GM19324 (cell line): ENCODE data around the gene CIAO2B.
"Not testable (repeated sequence)": the region's sequence is repeated elsewhere in the genome, so short reads cannot be mapped to it uniquely, and the experiment has no call there.

Source experiments
- ATAC-seq: cut with Tn5 transposase; IDR thresholded peaks from one replicate; pipeline ENCODE4 v1.9.1; 2021; ENCODE audit warnings: mild to moderate bottlenecking, moderate library complexity; ENCODE audit not compliant: unreplicated experiment, low FRiP score

Gene CIAO2B

GRCh38 chr16:66956154-66956457, 21.9 kb upstream of the CIAO2B start:
- ATAC-seq = not testable (repeated sequence)

- ATAC-seq = not testable (repeated sequence)
Observed at GRCh38 chr16:66955363-66956153, 21.4 kb upstream of the CIAO2B start.

GRCh38 chr16:66954097-66954659, 20.0 kb upstream of the CIAO2B start:
- no peak for ATAC-seq

- no peak for ATAC-seq
Observed at GRCh38 chr16:66953462-66954096, 19.4 kb upstream of the CIAO2B start.

GRCh38 chr16:66952430-66953110, 18.4 kb upstream of the CIAO2B start:
- ATAC-seq = no peak

GRCh38 chr16:66950971-66951790, 17.0 kb upstream of the CIAO2B start:
- no peak for ATAC-seq

- ATAC-seq = no peak
Observed at GRCh38 chr16:66950437-66950836, 16.2 kb upstream of the CIAO2B start.

- no peak for ATAC-seq
Observed at GRCh38 chr16:66949472-66949871, 15.3 kb upstream of the CIAO2B start.

- ATAC-seq = no peak
Observed at GRCh38 chr16:66948837-66949225, 14.6 kb upstream of the CIAO2B start.

GRCh38 chr16:66948134-66948836, 14.1 kb upstream of the CIAO2B start:
- ATAC-seq = no peak

- ATAC-seq = no peak
Observed at GRCh38 chr16:66947302-66948065, 13.3 kb upstream of the CIAO2B start.

- no peak for ATAC-seq
Observed at GRCh38 chr16:66946974-66947301, 12.7 kb upstream of the CIAO2B start.

GRCh38 chr16:66946541-66946940, 12.3 kb upstream of the CIAO2B start:
- no peak for ATAC-seq

- ATAC-seq = no peak
Observed at GRCh38 chr16:66945939-66946338, 11.7 kb upstream of the CIAO2B start.

GRCh38 chr16:66944971-66945370, 10.8 kb upstream of the CIAO2B start:
- not testable (repeated sequence) for ATAC-seq

- no peak for ATAC-seq
Observed at GRCh38 chr16:66944054-66944441, 9.8 kb upstream of the CIAO2B start.

- ATAC-seq = no peak
Observed at GRCh38 chr16:66943426-66944053, 9.3 kb upstream of the CIAO2B start.

- ATAC-seq = no peak
Observed at GRCh38 chr16:66942981-66943380, 8.8 kb upstream of the CIAO2B start.

GRCh38 chr16:66940236-66940635, 6.0 kb upstream of the CIAO2B start:
- no peak for ATAC-seq
